Measurements from ENCODE around the gene CCR6.

Gene CCR6

DNA sequence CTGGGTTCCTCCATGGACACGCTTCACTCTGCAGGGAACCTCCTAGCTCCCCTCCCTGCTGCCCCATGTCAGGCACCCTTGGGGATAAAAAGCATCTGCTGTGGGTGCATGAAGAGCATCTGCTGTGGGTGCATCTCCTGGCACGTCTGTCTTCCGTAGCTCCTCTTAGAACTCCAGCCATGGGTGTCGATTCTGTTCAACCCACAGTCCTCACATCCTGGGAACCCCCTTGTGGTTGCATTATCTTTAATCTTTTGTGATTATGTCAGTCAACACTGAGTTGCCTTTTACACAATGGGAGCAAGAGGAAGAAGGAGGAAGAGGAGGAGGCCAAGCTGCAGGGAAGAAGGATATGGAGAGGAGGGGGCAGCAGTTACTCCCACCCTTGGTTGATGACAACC, 24.1 kb upstream of the CCR6 start:
- DNase-seq (ENCODE audit: low spot score): no peak

DNA sequence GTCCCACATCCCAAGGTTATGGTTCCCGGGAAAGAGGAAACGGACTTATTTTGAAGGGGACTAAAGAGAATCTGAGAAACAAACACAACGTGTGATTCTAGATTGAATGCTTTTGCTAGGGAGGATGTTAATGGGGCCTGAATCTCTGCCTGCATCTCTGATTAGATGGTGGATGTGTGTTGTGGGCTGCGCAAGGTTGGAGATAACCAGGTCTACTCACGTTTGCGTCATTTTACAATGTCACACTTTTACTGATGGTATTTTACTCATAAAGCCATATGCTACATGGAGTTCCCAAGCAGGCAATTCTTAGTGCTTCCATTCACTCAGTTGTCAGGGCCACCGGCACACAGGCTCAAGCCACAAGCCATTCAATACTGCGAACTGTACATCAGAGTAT, 23.2 kb upstream of the CCR6 start:
- no peak for DNase-seq (ENCODE audit: low spot score)

DNA sequence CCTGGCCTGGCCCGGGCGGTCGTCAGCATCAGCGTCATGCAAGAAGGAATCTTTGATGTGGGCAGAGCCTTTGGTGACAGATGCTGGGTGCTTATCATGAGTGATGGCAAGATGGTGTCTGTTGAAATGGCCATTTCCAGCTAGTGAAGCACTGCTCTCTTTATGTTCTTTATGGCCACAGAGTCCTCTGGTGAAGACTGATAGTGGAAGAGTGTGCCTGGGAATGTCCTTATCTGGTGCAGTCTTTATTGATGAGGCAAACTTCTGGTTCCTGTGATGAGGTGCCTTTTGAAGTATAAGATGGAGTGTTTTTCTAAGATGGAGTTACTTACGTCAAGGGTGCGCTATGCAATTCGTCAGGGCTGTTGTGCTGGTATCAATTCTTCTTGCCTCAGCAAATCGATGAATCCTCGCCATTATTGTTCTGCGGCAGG, 22.6 kb upstream of the CCR6 start:
- no peak for DNase-seq (ENCODE audit: low spot score)

DNA sequence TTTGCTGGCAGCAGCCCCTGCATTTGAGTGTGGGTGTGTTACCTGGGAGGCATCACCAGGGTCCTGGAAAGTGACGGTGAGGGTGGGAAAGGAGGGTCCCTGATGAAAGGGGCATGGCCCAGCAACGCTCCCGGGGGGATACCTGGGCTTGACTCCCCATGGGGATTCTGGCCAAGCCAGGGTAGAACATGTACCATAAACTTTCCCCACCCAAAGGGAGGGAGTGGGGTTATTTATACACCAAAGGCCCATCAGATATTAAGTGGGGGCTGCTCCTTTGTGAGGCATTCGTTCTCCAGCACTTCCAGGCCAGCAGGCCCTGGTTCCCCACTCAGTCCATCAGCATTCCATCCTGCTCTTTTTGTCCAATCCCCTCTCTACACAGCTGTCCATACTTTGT, 20.6 kb upstream of the CCR6 start:
- DNase-seq (ENCODE audit: low spot score): no peak

DNA sequence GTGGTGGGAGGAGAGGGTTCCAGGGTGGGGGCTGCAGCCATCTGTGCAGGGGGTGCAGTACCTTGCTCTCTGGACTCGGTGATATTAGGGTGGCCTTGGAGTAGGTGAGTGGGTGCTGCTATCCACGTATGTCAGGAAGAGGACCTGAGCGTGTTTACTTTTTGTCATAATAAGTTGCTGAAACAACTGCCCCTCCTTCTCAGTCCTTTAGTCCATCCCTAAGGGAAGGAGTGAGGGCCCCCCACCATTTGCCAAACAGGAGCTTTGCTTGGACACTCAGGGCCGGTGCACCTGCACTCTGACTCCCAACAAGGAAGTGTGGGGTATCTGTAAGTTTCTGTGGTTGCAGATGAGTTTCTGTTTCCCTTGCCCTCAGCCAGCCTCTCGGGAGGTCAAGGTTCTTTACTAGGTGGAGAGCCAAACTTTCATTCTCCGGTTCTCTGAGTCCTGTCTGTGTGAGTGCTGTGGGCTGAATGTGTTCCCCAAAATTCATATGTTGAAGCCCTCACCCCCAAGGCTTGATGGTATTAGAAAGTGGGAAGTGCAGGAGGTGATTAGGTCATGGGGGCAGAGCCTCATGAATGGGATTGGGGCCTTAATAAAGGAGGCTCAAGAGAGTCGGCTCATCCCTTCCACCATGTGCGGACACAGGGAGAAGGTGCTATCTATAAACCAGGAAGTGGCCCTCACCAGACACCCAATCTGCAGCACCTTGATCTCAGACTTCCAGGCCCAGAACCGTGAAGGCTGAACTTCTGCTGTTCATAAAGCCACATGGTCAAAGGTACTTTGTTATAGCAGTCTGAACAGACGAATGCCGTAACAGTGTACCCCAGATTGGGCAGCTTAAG, 19.6 kb upstream of the CCR6 start:
- no peak for DNase-seq (ENCODE audit: low spot score)

DNA sequence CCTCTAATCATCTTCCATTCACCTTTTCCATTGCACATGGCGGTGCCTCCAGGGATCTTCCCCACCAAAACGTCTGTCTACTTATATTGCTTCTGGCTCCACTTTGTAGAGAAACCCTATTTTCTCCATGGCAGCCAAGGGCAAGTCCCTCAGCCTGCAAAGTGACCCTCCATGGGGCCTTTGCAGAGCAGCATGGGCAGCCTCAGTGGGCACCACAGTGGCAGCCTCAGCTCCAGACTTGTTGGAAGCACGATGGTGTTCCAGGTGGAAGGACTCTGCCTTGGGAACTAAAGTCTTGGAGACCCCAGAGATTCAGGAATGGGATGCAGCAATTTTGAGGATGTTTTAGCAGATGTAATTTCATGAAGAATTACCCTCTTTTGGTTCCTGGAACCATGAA, 18.5 kb upstream of the CCR6 start:
- DNase-seq (ENCODE audit: low spot score): no peak

DNA sequence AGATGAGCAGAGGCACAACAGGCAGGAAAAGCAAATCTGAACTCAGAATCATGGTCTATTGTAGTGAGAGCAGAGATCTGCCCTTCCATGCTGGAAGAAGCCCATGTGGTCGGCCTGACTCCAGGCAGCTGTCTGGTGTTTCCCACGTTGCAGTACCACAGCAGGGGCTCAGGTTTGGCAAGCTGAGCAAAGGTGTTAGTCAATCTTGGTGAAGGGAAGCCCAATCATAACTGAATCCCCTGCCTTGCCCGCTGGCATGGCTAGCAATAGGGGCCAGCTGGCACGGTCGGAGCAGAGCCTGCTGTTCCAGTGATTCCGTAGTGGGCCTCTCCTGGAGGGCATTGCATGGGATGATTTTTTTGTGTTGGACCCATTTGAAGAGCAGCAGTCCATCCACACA, 17.8 kb upstream of the CCR6 start:
- DNase-seq (ENCODE audit: low spot score): no peak

DNA sequence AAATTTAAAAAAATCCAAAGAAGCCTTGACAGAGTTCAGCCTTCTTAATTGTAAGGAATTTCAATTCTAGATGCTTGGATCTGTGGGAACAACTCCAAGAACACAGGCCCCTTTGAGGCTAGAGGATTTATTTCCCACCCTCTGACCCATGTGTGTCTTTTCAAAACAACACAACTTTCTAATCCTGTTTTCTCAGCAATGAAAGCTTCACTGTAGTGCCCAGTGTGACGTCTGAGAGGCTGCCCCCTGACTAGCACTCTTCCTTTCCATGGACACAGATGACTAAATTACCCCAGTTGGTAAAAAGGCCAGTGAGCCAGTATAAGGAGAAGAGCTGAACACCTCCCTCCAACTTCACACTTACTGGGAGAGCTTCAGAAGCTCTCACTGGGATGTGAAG, 16.5 kb upstream of the CCR6 start:
- no peak for DNase-seq (ENCODE audit: low spot score)

DNA sequence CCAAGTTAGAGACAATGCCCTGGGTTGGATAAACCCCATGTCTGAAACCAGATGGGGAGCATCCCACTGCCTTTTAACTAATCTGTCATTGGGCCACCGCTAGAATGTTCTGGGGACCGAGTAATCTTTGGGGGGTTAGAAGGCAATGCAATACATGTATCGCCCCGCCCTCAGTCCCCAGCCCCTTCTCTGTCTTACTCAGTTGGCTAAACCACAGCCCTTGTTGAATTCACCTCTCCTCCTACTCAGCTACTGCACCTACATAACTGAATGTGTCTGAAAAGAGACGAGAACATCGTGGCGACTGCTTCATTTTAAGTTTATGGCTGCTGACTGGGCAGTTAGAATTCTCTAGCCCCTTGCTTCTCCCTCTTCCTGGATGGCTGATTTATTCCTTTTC, 15.1 kb upstream of the CCR6 start:
- no peak for DNase-seq (ENCODE audit: low spot score)

DNA sequence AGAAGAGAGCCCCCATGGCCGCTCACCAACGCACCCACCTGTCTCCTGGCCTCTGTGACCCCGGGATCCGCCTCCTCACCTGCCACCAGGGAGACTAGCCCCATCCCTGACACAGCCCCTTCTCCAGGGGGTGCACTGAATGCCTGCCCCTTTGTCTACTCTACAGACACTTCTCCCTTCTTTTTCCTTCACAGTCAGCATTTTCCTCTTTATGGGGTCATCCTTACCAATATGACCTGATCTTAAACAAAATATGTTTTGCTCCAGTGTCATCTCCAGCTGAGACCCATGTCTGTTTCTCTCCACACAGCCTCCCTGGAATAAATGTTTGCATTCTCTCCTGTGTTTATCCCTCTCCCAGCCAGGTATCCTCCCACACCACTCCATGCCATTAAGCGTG, 14.6 kb upstream of the CCR6 start:
- DNase-seq (ENCODE audit: low spot score): no peak

DNA sequence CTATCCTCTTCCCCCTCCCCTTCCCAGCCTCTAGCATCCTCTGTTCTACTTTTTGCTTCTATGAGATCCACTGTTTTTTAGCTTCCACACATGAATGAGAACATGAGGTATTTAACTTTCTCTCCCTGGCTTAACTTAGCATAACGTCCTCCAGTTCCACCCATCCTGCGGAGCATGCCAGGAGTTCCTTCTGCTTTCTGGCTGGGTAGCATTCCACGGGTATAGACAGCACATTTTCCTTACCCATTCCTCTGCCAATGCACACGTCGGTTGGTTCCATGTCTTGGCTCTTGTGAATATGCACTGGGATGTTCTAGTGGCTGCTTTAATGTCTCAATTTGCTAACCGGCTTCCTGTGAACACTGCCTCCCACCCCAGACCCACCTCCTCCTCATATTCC, 13.2 kb upstream of the CCR6 start:
- no peak for DNase-seq (ENCODE audit: low spot score)

DNA sequence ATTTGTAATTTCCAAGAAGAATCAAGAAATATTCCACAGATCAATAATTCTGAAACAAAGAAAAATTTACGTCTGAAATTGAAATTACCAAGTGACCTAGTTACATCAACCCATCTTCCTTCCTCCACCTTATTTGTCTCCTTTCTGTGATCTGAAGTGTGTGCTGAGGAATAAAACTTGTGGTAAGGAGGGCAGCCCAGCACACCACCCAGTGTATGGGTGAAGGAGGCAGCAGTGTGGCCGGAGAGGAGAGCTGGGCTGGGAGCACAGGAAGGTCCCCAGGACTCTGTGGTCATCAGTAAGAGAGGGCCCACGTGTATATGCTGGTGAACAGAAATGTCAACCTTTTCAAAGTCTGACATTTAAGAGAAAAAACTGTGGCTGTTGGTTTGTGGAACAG, 11.3 kb upstream of the CCR6 start:
- no peak for DNase-seq (ENCODE audit: low spot score)

DNA sequence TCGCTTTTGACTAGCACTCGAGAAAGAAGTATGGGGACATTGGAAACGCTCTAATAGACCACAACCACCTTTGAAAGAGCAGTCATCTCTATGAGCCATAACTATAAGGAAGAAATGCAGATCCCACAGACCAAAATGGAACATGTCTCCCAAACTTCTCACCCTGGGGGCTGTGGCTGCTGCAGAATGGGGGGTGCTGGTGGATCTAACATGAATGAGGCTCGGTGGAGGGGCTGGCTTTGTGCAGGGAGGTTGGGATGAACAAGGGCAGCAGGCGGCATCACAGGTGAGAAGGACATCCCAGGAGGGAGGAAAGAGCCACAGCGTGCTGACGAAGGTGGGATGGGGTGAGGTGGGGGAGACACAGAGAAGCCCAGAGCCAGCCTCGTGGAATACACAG, 10.5 kb upstream of the CCR6 start:
- DNase-seq (ENCODE audit: low spot score): no peak

DNA sequence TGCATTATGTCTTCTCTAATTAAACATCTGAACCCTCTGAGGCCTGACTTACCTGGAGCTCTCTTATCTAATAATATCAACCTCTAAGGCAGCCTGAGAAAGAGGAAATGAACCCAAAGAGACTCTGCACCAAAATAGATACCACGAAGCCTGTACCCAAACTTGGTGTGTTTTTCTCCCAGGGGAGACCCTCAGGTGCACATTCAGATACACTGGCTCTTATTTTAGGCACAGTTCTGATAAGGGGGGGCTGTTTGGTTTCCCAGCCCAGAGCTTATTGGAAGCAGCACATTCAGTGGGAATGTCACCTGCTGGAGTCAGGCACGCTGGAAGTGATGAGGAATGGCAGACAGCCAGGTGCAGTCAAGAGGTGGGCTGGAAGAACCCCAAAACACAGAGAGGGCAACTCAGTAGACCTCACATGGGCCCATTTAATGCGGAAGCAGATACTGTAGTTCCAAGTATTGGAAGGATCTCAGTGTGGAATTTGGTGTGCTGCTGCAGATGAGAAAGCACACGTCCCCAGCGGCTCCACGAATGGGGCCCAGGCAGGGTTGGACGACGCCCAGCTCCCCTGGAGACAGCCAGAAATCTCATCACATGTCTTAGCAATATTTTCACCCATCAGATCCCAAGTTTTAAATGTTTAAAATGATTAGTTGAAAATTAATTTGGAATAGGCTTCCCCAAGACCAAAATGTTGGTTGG, 9.7 kb upstream of the CCR6 start:
- DNase-seq (ENCODE audit: low spot score): no peak

DNA sequence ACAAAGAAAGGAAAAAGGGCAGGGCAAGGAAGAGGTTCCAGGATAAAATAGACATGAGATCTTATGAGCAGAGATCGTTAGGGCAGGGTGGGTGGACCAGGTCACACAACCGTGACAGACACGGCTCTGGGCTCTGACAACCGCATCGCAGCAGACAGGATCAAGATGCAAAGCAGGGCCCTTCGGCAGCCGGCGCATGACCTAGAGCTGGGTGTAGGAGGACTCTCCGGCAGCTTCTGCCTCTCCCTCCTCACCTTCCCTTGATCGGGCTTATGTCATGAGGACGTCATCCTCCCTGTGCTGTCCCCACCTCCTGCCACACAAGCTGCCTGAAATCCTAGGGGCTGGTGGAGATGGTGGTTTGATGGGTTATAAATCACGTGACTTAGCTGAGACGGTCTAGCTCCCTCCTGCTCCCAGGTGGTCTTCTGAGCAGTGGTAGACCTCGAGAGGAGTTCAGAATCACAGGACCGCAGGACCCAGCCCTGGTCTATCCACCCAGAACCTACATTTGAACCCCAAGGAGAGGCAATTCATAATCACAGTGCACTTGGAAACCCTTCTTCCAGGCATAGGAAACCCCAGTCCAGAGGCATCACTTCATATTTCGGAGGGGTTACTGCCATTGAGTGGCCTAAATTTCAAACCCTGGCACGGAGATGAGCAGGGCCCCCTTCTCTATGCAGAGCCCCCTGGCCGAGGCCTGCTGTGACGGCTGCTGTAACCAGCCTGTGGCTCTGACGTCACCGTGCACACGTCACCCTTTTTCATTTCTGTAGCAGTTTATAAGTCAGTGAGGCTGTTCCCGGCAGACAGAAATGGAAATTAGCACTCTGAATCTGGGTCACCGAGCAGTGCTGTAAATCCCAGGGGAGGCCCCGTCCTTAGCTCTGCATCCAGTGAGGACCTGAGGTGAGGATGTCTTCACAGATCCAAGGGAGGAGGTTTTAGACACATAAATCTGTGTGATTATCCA, 8.7 kb upstream of the CCR6 start:
- DNase-seq (ENCODE audit: low spot score): no peak

DNA sequence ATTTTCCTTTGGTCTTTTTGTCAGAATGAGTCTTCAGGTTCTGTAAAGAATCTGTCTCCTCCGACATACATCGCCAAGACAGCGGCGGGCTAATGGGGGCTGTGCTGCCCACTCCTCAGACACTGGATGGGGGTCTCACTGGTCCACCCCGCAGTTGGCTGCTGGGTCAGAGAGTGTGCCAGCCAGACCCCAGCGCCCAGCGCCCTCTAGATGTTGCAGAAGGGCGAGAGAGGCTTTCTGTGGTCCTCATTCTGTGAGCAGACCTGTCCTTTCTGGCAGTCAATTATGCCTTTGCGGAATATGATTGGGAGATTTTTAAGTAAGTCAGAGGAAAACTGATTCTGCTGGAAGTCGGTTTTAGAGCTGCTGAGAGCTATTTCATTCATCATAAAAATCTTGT, 7.8 kb upstream of the CCR6 start:
- no peak for DNase-seq (ENCODE audit: low spot score)

DNA sequence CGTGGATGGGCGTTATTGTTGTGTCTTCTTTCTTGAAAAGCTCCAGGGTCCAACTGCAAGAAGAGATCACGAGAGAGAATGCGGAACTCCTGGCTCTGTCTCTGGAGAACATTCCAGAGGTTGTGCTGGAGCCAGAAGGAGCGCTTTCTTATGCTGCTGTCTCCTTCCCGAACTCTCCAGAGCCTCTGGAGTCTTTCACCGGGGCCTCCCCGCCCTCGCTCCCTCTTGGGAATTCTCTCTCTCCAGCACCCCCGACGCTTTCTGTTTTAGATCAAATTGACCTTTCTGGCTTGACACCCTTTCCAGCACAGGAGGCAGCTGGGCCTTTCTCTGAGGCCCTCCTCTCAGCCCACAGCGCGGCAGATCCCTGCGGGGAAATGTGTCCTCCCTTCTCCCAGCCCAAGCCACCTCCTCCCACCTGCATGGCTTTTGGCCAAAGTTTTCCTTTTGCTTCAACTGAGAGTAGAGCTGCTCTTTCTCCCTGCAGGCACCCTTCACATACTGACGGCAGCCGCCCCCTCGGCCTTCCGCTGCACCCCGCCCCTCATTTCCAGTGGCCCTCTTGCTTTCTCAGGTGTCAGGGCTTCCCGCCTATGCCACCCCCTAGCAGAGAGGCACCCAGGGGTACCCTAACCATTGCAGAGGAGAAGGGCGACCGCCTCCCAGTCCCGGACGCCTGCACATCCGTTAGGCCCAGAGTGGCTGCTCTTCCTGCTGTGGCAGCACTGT, 6.6 kb upstream of the CCR6 start:
- no peak for DNase-seq (ENCODE audit: low spot score)

DNA sequence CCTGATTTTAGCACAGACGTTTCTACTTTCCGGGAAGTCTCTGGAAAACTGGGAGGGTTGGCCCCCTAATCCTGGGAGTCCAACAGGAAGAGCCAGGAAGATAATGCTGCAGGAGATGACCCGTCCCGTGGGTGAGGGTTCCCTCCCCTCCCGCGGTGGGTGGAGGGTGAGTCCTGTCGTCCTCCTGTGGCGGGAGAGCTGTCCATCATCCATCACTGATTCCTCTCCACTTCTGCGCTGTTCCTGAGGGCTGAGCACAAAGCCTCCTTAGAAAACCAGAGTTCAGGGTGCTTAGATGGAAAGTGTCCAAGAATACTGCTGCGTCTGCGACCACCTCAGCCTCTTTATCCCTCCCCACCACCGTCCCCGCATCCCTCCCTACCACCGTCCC, 6.1 kb upstream of the CCR6 start:
- no peak for DNase-seq (ENCODE audit: low spot score)

DNA sequence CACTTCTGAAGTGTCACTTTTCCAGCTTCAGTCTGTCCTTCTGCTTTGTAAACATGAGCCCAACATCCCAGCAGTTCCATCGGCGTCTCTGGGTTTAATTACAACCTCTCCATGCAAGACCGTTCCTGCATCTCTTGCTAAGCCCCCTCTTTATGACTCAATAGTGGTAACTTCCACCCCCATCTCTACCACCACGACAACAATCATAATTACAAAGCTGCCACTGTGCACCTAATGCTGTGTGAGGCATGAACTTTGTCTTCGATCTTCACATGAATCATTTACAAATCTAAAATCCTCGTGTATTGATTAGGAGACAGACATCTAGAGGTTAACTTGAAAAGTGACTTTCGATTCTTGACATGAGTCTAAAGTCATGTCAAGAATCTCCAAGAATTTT, 4.9 kb upstream of the CCR6 start:
- DNase-seq (ENCODE audit: low spot score): no peak

DNA sequence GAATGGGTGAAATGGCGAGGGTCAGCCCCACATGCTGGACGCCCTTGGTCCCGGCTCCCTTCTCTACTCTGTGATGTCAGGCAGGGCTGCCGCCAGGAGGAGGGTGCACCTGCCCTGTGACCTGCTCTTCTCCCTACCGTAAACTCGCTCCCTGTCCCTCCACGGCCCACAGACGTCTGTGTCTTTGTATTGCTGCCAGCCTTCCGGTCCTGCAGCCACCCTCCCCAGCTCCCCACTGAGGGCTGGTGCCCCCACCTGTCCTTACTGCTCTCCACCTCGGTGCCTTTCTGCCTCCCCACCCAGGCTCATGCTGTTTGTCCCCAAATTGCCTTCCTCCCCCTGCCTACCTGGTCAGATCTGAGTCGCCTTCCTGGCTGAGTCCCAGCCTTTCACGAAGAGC, 4.1 kb upstream of the CCR6 start:
- DNase-seq (ENCODE audit: low spot score): no peak

DNA sequence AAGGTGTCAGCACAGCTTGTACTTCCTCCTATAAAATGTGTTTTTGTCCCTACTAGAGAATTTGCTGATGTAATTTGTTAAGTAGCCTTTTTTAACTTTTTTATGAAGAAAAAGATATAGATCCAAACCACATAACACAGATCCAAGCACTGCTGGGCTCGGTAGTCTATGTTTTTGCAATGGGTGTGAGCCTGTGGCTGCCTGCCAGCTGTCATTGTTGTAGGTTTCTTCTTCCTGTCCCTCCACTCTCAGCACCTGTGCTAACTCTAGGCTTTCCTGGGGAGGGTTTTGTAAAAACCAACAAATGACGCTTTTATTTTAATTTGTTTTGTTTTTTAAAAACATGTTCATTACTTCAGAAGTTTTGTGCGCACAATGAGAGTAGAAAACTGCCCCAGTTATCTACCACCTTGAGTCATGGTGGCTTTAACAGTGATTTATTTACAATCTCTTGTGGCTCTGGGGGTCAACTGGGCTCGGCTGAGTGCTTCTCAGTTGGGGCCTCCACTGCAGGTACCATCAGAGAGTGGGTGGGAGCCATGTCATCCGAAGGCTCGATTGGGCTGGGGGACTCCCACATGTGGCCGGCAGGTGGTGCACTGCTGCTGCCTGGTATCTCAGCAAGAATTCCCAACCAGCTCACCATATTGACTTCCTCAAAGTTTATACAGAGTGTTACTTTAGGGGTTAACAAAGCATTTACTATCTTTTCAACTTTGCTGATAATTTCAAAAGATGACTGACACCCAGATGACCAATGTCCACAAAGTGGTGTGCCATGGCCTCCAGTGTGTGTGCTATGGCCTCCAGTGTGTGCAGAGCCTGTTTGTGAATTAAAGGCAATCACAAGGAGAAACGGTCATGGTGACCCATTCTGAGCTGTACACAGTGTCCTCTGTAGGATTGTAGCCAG, 3.0 kb upstream of the CCR6 start:
- no peak for DNase-seq (ENCODE audit: low spot score)

Measured in putamen (tissue), 1 donor.